HL-60 (cell line): Measurements from ENCODE around the gene ARHGAP25.

Experiments
- DNase-seq, 2 experiments: peaks; one replicate each; pipeline ENCODE4 v3.0.0-alpha.2; 2010 to 2020; ENCODE audit warnings: low read depth in 1 of 2, low spot score in 1 of 2
- H3K27ac ChIP-seq: fragments of 250-450 bp; sonication (Bioruptor Pico); replicated peaks from 2 replicates; pipeline ENCODE4 v1.5.1; 2020; ENCODE audit warnings: mild to moderate bottlenecking, moderate library complexity
- H3K27me3 ChIP-seq: fragments of 250-450 bp; sonication (Bioruptor Pico); 2 replicates; pipeline ENCODE4 v1.5.1; 2021; ENCODE audit warnings: mild to moderate bottlenecking, moderate library complexity; ENCODE audit not compliant: insufficient read depth, poor library complexity, severe bottlenecking
- H3K4me3 ChIP-seq: replicated peaks from 2 replicates; pipeline ENCODE4 v1.5.1; 2011; ENCODE audit warnings: mild to moderate bottlenecking, control low read depth, low read length; ENCODE audit not compliant: insufficient read depth
- CTCF ChIP-seq: IDR thresholded peaks from one replicate; pipeline ENCODE4 v1.5.1; 2011; ENCODE audit warnings: low read length, control low read depth, inconsistent platforms; ENCODE audit not compliant: insufficient read depth
- GABPA ChIP-seq: IDR thresholded peaks from 2 replicates; pipeline ENCODE4 v1.6.1; 2012; ENCODE audit warnings: low read depth
- POLR2AphosphoS5 ChIP-seq: IDR thresholded peaks from 2 replicates; pipeline ENCODE4 v1.6.1; 2012; ENCODE audit warnings: low read depth
- SPI1 ChIP-seq: IDR thresholded peaks from 2 replicates; pipeline ENCODE4 v1.6.1; 2012; ENCODE audit warnings: low read depth, mild to moderate bottlenecking, borderline replicate concordance
- TF ChIP-seq, protein P1 (sequence below): IDR thresholded peaks from 2 replicates; pipeline ENCODE4 v1.6.1; 2012; ENCODE audit warnings: low read depth; ENCODE audit not compliant: insufficient replicate concordance

Gene ARHGAP25

DNA sequence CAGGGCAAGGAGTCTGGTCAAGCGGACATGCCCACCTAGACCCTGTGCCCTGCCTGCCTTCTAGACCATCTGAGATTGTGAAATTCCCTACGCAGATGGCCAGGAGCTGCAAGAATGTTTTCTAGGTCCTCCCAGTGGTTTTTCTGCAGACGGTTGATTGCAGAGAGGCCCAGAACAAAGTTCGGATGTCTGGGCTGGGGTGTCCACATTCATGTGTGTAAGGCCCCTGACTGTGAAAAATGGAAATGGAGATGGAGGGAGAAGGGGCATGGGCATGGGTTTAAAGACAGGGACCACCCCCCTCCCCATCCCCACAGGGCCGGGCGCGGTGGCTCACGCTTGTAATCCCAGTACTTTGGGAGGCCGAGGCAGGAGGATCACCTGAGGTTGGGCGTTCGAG lies 11.8 kb downstream of the ARHGAP25 start:
- H3K27me3 ChIP-seq = no peaks in the 10 kb centered on the region
- peak overlapping the region; percentile 32 for H3K27ac ChIP-seq
- DNase-seq = no peak
- no peak overlapping the region for H3K4me3 ChIP-seq
- TF ChIP-seq, protein P1, sequence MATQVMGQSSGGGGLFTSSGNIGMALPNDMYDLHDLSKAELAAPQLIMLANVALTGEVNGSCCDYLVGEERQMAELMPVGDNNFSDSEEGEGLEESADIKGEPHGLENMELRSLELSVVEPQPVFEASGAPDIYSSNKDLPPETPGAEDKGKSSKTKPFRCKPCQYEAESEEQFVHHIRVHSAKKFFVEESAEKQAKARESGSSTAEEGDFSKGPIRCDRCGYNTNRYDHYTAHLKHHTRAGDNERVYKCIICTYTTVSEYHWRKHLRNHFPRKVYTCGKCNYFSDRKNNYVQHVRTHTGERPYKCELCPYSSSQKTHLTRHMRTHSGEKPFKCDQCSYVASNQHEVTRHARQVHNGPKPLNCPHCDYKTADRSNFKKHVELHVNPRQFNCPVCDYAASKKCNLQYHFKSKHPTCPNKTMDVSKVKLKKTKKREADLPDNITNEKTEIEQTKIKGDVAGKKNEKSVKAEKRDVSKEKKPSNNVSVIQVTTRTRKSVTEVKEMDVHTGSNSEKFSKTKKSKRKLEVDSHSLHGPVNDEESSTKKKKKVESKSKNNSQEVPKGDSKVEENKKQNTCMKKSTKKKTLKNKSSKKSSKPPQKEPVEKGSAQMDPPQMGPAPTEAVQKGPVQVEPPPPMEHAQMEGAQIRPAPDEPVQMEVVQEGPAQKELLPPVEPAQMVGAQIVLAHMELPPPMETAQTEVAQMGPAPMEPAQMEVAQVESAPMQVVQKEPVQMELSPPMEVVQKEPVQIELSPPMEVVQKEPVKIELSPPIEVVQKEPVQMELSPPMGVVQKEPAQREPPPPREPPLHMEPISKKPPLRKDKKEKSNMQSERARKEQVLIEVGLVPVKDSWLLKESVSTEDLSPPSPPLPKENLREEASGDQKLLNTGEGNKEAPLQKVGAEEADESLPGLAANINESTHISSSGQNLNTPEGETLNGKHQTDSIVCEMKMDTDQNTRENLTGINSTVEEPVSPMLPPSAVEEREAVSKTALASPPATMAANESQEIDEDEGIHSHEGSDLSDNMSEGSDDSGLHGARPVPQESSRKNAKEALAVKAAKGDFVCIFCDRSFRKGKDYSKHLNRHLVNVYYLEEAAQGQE = no peak
- no peak for TF ChIP-seq POLR2AphosphoS5
- TF ChIP-seq GABPA = no peak
- TF ChIP-seq CTCF = no peak
- TF ChIP-seq SPI1 = no peak

- H3K27me3 ChIP-seq = no peaks in the 10 kb centered on the region
- H3K27ac ChIP-seq = no peak overlapping the region
- H3K4me3 ChIP-seq = no peak overlapping the region
- peak in 1 of 2 experiments; percentile 0 for DNase-seq
- no peak for TF ChIP-seq SPI1
Measured at GRCh38 chr2:68747413-68747812, 12.8 kb downstream of the ARHGAP25 start.

GRCh38 chr2:68747900-68748299 lies 13.3 kb downstream of the ARHGAP25 start:
- DNase-seq = peak in 1 of 2 experiments; percentile 0
- H3K4me3 ChIP-seq = no peak overlapping the region
- H3K27me3 ChIP-seq = no peaks in the 10 kb centered on the region
- TF ChIP-seq, protein P1 = no peak
- TF ChIP-seq SPI1 = no peak
- no peak for TF ChIP-seq POLR2AphosphoS5
- TF ChIP-seq GABPA = no peak
- no peak overlapping the region for H3K27ac ChIP-seq

- TF ChIP-seq SPI1 (no peak), GABPA (no peak), POLR2AphosphoS5 (no peak), CTCF (no peak)
- TF ChIP-seq, protein P1 = no peak
- no peak for DNase-seq
- H3K4me3 ChIP-seq = no peak overlapping the region
- no peak overlapping the region for H3K27ac ChIP-seq
- H3K27me3 ChIP-seq = no peaks in the 10 kb centered on the region
Measured at GRCh38 chr2:68748568-68748967, 14.0 kb downstream of the ARHGAP25 start.
